Stimulated activated CD4-positive, alpha-beta T cell treated with anti-CD3 and anti-CD28 coated beads, Interleukin-1b, Interleukin-23, amount 100 ng/mL, for 24 hours (primary cell): ENCODE results near the gene SPRY1.

ENCODE experiments used
- DNase-seq, 4 experiments: peaks; one replicate each; pipeline ENCODE4 v3.0.0-alpha.2; 2020; ENCODE audit warnings: low read depth in 4 of 4, low spot score in 1 of 4

Gene SPRY1

GRCh38 chr4:123408471-123409084 is 12.0 kb downstream of the SPRY1 start:
- no peak for DNase-seq

- no peak for DNase-seq
Observed at GRCh38 chr4:123409334-123409733, 12.7 kb downstream of the SPRY1 start.

GRCh38 chr4:123411514-123411913 is 14.9 kb downstream of the SPRY1 start:
- DNase-seq = no peak

- DNase-seq = no peak
Observed at GRCh38 chr4:123412091-123412505, 15.5 kb downstream of the SPRY1 start.

GRCh38 chr4:123412700-123413512 is 16.3 kb downstream of the SPRY1 start:
- DNase-seq = no peak

- DNase-seq = no peak
Observed at GRCh38 chr4:123415576-123415975, 19.0 kb downstream of the SPRY1 start.

- peak in 1 of 4 experiments; percentile 34 for DNase-seq
Observed at GRCh38 chr4:123415977-123416376, 19.4 kb downstream of the SPRY1 start.

GRCh38 chr4:123417813-123418212 is 21.2 kb downstream of the SPRY1 start:
- DNase-seq = no peak

- no peak for DNase-seq
Observed at GRCh38 chr4:123418351-123418931, 21.8 kb downstream of the SPRY1 start.

GRCh38 chr4:123419885-123420755 is 23.5 kb downstream of the SPRY1 start:
- no peak for DNase-seq

- DNase-seq = no peak
Observed at GRCh38 chr4:123421227-123421936, 24.8 kb downstream of the SPRY1 start.

GRCh38 chr4:123421937-123422781 is 25.6 kb downstream of the SPRY1 start:
- no peak for DNase-seq

GRCh38 chr4:123423819-123424218 is 27.2 kb downstream of the SPRY1 start:
- DNase-seq = no peak

- no peak for DNase-seq
Observed at GRCh38 chr4:123427951-123428350, 31.4 kb downstream of the SPRY1 start.

GRCh38 chr4:123430031-123430430 is 33.4 kb downstream of the SPRY1 start:
- DNase-seq = peak in 1 of 4 experiments; percentile 9

- DNase-seq = no peak
Observed at GRCh38 chr4:123430501-123430900, 33.9 kb downstream of the SPRY1 start.

- no peak for DNase-seq
Observed at GRCh38 chr4:123433573-123433972, 37.0 kb downstream of the SPRY1 start.

GRCh38 chr4:123433976-123434375 is 37.4 kb downstream of the SPRY1 start:
- DNase-seq = no peak

GRCh38 chr4:123435246-123436113 is 38.9 kb downstream of the SPRY1 start:
- no peak for DNase-seq
